ENCODE data around the gene CACNA2D1.

CACNA2D1 gene

GRCh38 chr7:82360591-82361368 lies 82.8 kb downstream of the CACNA2D1 start:
- H3K4me3 ChIP-seq (ENCODE audit: low read length) = no peak overlapping the region
- TF ChIP-seq ZNF274 (IDR thresholded peaks at IDR 0.05; ENCODE audit: low read depth, low read length) = no peak

- no peak overlapping the region for H3K4me3 ChIP-seq (ENCODE audit: low read length)
- no peak for TF ChIP-seq ZNF274 (IDR thresholded peaks at IDR 0.05; ENCODE audit: low read depth, low read length)
These were observed 84.2 kb downstream of the CACNA2D1 start for GRCh38 chr7:82359426-82359825.

- H3K4me3 ChIP-seq (ENCODE audit: low read length) = no peak overlapping the region
- TF ChIP-seq ZNF274 (IDR thresholded peaks at IDR 0.05; ENCODE audit: low read depth, low read length) = no peak
These were observed 84.7 kb downstream of the CACNA2D1 start for GRCh38 chr7:82358923-82359322.

GRCh38 chr7:82358009-82358578 lies 85.5 kb downstream of the CACNA2D1 start:
- H3K4me3 ChIP-seq (ENCODE audit: low read length) = no peak overlapping the region
- TF ChIP-seq ZNF274 (IDR thresholded peaks at IDR 0.05; ENCODE audit: low read depth, low read length) = no peak

DNA sequence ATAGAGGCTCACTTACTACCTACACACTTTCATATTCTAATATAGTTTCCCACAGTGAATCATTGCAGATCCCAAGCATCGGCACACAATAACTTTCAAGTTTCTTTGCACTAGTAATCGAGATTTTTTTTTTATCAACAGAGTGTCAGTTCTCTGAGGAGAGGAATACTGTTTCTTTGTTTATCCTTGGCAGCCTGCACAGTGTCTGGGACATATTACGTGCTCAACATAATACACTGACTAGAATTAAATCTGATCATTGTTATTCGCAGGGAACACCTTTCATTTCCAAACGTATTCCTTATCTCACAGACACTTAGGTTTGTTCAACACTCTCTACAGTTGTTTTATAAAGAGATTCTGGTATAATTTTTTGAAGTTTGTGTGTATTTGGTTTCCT lies 95.3 kb downstream of the CACNA2D1 start:
- TF ChIP-seq ZNF274 (IDR thresholded peaks at IDR 0.05; ENCODE audit: low read depth, low read length) = no peak
- H3K4me3 ChIP-seq (ENCODE audit: low read length) = no peak overlapping the region

DNA sequence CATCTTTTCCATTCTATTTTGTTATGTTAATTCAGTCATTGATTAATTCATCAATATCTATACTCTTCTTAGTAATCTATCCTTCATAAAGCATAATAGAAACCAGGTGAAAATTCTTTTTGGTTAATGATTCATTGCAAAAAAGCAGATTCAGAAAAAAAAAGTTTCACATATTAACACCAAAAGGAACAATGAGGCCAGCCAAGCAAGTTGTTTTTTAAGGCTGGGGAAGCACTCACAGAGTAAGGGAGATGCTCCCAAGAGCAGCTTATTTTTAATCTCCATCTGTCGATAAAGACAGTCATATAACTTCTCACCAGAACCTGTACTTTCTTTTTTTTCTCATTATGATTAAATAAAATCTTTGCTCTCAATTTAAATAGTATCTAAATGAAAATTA lies 95.8 kb downstream of the CACNA2D1 start:
- no peak overlapping the region for H3K4me3 ChIP-seq (ENCODE audit: low read length)
- TF ChIP-seq ZNF274 (IDR thresholded peaks at IDR 0.05; ENCODE audit: low read depth, low read length) = no peak

DNA sequence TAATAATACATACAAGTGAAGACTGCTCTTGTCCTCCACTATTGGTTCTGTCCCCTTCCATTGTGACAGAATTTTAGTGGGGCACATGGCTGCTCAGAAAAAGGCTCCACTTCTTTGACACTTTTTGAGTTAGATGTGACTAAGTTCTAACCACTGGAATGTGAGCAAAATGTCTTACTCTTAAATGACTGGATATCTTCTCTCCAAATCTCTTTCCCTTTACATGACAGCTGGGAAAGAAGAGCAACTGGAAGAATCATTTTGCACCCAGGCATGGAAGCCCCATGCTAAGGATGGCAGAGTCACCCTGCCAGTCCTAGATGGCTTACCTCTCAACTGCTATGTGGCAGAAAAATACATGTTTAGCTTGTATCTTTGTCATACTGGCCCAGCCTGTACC lies 97.7 kb downstream of the CACNA2D1 start:
- no peak for TF ChIP-seq ZNF274 (IDR thresholded peaks at IDR 0.05; ENCODE audit: low read depth, low read length)
- H3K4me3 ChIP-seq (ENCODE audit: low read length) = no peak overlapping the region

DNA sequence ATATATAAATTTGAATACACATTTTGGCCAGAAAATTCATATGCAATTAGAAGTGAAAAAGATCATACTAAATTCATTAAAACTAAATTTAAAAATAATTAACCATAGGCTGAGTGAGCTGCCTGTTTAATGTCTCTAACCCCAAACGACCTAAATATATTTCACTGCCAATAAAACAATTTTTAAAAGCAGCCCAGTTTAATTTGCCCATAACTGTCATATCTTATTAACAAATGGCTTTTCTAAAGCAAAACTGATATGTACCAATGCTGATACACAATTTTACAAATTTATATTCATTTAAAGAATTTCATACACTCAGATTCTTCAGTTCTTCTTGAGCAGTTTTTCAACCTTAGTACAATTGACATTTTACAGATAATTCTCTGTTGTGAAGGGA lies 99.9 kb downstream of the CACNA2D1 start:
- TF ChIP-seq ZNF274 (IDR thresholded peaks at IDR 0.05; ENCODE audit: low read depth, low read length) = no peak
- H3K4me3 ChIP-seq (ENCODE audit: low read length) = no peak overlapping the region

- no peak overlapping the region for H3K4me3 ChIP-seq (ENCODE audit: low read length)
- no peak for TF ChIP-seq ZNF274 (IDR thresholded peaks at IDR 0.05; ENCODE audit: low read depth, low read length)
These were observed 103.6 kb downstream of the CACNA2D1 start for GRCh38 chr7:82339958-82340357.

GRCh38 chr7:82335927-82336326 lies 107.7 kb downstream of the CACNA2D1 start:
- H3K4me3 ChIP-seq (ENCODE audit: low read length) = no peak overlapping the region
- TF ChIP-seq ZNF274 (IDR thresholded peaks at IDR 0.05; ENCODE audit: low read depth, low read length) = no peak

DNA sequence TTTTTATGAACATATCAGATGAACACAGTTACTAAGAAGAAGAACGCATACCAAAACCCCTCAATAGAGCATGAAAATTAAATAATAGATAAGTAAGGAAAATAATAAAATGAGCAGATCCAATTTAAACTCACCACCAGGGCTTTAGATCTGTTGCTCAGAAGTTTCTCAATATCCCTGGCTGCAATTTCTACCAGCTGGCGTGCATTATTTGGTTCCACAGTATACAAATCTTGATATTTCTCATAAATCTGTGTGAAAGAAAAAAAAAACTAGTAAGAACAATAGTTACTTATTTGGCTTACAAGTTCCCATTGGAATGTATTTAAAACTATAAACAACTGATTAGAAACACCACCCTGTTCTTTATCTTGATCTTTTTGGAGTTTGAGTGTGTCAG lies 108.6 kb downstream of the CACNA2D1 start:
- no peak for TF ChIP-seq ZNF274 (IDR thresholded peaks at IDR 0.05; ENCODE audit: low read depth, low read length)
- H3K4me3 ChIP-seq (ENCODE audit: low read length) = no peak overlapping the region

DNA sequence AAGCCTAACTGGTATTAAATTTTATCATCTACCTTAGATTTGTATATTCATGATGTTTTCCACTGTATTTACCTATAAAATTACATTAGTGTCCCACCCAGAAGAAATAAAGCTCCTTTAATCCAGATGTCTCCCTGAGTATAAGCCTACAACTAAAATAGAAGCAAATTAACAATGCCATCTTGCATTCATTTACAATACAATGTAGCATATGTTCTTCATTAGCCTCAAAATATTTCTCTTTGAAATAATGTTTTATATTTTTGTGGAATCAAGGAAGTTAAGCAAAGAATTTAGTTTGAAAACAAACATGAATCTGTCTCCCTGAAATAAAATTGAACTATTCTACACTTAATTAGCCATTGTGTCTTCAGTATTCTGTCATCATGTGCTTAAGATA lies 112.3 kb downstream of the CACNA2D1 start:
- TF ChIP-seq ZNF274 (IDR thresholded peaks at IDR 0.05; ENCODE audit: low read depth, low read length) = no peak
- no peak overlapping the region for H3K4me3 ChIP-seq (ENCODE audit: low read length)

DNA sequence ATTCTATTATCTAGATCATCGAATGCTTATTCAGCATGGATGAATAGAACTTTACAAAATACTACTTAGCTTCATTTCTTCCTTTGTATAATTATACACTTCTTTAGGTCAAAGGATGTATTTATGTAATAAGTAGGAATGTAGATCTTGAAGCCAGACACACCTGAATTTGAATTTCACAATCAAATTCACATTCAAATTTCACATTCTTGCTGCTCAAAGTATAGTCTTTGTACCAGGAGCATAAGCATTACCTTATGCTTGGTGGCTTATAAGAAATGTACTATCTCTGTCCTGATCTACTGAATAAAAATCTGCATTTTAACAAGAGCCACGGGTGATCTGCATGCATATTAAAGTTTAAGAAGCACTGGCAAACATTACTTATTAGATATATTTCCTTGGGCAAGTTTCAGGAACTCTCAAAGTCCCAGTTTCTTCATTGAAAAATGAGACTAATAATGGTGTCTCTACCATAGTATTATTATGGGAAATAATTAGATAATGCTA lies 112.8 kb downstream of the CACNA2D1 start:
- H3K4me3 ChIP-seq (ENCODE audit: low read length) = no peak overlapping the region
- no peak for TF ChIP-seq ZNF274 (IDR thresholded peaks at IDR 0.05; ENCODE audit: low read depth, low read length)

GRCh38 chr7:82327898-82328297 lies 115.7 kb downstream of the CACNA2D1 start:
- no peak overlapping the region for H3K4me3 ChIP-seq (ENCODE audit: low read length)
- no peak for TF ChIP-seq ZNF274 (IDR thresholded peaks at IDR 0.05; ENCODE audit: low read depth, low read length)

DNA sequence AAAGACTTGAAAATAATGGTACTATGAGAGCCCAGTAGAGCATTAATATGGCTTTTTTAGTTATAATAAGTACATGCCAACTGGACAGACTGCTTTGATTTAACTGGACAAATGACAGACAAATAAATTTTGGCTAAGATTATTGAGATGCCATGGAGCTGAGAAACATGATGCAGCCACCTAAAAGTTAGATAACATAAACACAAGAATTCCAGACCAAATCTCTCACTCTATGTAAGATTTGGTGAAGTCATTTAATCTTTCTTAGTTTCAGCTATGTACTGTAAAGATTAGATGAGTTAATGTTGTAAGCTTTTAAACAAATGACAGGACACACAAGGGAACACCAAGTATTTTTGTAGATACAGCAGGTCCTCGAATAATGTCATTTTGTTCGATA lies 118.2 kb downstream of the CACNA2D1 start:
- H3K4me3 ChIP-seq (ENCODE audit: low read length) = no peak overlapping the region
- TF ChIP-seq ZNF274 (IDR thresholded peaks at IDR 0.05; ENCODE audit: low read depth, low read length) = no peak
